Left lobe of liver (tissue), 2 donors: Measurements from ENCODE around the gene POLR3C. TPM values are rescaled to one million over a fixed set of nuclear protein-coding genes. Genes with fewer than 3 reads are reported as not detected.
"Not testable (repeated sequence)": the region's sequence is repeated elsewhere in the genome, so short reads cannot be mapped to it uniquely, and the experiment has no call there.

Source experiments
- ATAC-seq: fragments of 200-7000 bp; cut with Tn5 transposase; one replicate; pipeline ENCODE4 v1.9.1; 2020; ENCODE audit warnings: mild to moderate bottlenecking, moderate library complexity
- DNase-seq: peaks from one replicate; pipeline ENCODE4 v3.0.0-alpha.2; 2020; ENCODE audit warnings: low spot score
- total RNA-seq: library from RNA; stranded (reverse); gene quantifications from one replicate; pipeline ENCODE4 v1.2.1, GENCODE V29; 2021
- donor health status: DM: no; HTN: no; CAD: no; lungs with moderate emphysema.
- donor health status: DM: no; HTN: yes; CAD: no.

POLR3C gene, protein sequence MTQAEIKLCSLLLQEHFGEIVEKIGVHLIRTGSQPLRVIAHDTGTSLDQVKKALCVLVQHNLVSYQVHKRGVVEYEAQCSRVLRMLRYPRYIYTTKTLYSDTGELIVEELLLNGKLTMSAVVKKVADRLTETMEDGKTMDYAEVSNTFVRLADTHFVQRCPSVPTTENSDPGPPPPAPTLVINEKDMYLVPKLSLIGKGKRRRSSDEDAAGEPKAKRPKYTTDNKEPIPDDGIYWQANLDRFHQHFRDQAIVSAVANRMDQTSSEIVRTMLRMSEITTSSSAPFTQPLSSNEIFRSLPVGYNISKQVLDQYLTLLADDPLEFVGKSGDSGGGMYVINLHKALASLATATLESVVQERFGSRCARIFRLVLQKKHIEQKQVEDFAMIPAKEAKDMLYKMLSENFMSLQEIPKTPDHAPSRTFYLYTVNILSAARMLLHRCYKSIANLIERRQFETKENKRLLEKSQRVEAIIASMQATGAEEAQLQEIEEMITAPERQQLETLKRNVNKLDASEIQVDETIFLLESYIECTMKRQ
- total RNA-seq, result 7.4 TPM

DNA sequence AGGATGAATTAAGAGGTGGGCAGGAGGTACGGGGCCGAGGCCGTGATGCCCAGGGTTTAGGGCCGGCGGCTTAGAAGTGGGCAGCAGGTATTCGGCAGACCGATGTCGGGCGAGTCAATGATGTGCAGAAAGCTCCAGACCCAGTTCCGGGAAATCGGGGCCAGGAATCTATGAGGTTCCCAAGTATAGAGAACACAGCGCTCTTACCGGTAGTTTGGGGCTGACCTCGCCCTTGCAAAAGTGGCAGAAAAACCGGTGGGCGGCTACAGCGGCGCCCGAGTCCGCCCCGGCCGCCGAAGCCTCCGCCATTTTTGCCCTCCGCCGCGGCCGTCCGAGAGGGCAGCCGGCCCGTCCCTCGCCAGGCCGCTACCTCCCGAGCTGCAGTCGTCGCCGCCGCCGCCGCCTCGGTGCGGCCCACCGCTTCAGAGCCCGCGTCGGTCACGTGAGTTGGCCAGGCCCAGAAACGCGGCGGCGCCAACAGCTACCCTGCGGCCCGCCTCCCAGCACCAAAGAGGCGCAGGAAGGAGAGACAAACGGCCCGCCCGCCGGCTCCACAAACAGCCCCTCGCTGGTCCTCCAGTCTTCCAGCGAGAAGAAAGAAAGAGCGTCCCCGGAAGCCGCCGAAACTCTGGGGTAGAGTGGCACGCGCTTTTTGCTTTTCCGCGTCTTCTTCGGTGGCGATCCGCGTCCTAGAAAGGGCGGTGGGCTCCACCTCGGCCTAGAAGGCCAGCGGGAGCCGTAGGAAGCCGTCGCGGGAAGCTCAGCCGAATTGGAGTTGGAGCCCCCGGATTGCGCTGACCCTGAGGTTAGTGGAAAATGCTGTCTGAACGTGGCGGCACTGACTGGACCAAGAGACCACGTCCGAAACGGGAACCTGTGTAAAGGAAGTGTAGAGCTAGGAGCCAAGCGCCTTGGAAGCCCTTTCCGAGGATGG lies at the start of gene POLR3C, which contains the start of gene RNF115:
Gene POLR3C (plus strand): TSS at position 636 of the 934 bp plus-strand sequence. CDS start 1,577 bp downstream, outside the sequence.
Gene RNF115 (minus strand): TSS at position 531 of the 934 bp plus-strand sequence. CDS start 222 bp downstream, at position 309.
- peak; percentile 94 for DNase-seq
- ATAC-seq, result peak; percentile 94

DNA sequence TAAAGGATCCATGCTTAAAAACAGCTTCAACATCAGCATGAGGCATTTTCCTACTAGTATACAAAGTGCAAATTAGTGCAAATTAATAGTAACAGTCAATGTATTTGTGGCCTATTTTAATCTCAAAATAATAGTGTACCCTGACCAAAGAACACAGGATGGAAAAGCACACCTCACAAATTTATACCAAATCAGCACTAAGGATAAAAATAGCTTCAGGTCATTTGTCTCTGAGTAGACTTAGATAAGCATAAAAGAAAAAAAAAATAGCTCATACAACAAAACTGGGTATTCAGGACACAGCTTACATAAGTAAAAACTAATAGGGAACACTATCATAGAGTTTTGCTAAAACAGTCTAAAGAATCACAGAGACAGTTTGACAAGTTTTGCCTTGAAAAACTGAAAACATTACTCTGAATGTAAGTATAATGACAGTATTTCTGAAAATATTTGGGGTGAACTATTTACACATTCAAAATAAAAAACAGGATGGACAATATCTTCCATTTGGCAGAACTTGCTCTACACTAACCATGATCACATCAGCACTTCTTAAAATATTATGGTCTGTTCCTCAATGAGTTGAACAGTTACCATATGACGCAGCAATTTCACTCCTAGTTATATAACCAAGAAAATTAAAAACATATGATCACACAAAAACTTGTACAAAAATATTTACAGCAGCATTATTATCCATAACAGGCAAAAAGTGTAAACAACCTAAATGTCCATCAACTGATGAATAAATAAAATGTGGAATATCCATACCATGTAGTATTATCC lies 46.4 kb upstream of the POLR3C start:
- DNase-seq, result no peak
- ATAC-seq, result no peak

DNA sequence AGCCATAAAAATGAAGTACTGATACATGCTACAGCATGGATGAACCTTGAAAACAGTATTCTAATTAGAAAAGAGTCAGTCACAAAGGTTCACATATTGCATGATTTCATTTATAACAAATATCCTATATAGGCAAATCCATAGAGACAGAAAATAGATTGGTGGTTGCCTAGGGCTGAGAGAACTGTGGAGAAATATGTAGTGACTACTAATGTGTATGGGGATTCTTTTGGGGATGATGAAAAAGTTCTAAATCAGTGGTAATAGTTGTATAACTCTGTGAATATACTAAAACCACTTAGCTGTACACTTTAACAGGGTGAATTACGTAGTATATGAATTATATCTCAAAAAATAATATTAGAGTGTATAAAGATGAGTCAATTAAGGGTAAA lies 45.9 kb upstream of the POLR3C start:
- ATAC-seq (no peak), DNase-seq (no peak)

DNA sequence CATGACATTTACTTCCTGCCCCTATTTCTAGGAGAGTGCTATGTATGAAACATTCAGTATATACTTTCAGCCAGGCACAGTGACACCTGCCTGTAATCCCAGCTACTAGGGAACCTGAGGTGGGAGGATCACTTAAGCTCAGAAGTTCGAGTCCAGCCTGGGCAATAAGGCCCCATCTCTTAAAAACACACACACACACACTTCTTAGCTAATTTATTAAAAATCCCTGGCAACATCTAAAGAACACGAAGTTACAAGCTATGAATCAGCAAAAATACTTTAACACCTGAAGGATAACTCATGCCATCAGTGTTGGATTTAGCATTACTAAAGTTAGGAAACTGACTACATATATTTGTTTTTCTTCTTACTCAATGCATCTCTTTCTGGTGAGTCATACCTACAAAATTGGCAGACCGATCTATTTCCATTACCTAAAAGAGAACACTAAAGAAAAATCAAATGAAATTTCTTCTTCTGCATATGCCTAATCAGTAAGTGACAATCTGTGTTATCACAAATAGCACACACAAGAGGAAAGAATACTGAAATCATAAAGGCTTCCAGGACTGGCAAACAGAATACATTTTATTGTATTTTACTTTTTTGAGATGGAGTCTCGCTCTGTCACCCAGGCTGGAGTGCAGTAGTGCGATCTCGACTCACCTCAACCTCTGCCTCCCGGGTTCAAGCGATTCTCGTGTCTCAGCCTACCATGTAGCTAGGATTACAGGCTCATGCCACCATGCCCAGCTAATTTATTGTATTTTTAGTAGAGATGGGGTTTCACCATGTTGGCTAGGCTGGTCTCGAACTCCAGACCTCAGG lies 41.5 kb upstream of the POLR3C start:
- ATAC-seq (peak; percentile 78), DNase-seq (no peak)

DNA sequence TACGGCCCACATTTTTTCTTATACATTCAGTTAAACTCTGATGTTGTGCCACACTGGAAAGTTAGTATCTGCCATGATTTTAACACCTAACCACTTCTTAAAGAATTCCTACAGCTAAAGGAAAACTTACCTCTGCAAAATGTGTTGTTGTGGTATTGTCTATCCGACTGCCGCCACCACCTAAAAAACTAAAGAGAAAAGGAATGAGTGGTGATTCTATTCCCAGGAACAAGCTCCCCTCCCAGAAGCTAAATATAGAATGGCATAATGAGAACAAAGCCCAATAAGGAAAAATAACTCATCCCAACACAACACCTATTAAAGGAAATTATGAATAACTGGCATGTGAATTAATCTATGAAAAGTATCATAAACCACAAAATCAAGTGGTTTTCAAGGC lies 39.6 kb upstream of the POLR3C start:
- ATAC-seq (no peak), DNase-seq (no peak)

DNA sequence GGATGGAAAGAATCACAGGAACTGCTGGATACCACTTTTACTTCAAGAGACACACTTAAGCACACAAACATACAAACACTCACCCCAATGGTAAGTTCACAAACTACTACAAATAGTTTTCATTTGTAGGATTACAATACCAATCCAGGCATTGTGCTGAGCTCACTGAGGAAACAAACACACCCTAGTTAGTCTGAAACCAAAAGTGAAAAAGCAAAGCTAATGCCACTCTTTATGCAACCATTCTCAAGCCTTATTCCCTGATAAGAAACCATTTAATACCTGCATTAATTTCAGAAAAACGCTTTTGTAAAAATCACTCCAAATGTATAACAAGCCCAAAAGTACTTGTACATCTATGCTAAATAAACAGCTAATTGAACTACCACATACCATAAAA lies 38.5 kb upstream of the POLR3C start:
- DNase-seq (no peak), ATAC-seq (peak; percentile 31)

DNA sequence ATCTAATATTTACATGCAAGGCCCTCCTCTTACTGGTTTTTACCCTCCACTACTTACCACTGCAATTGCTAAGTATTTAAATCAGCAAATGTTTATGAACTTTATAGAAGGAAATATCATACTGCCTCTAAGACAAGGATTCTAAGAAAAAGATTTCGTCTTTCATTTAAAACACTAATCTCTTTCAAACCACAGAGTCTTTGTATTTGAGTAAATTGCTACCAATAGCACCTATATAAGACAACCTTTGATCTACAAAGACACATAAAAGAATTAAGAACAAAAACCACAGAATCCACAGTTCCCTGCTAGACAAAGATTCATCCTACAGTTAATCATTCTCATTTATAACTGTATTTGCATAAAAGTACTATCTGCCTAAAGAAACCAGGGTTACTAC lies 37.7 kb upstream of the POLR3C start:
- DNase-seq (no peak), ATAC-seq (no peak)

DNA sequence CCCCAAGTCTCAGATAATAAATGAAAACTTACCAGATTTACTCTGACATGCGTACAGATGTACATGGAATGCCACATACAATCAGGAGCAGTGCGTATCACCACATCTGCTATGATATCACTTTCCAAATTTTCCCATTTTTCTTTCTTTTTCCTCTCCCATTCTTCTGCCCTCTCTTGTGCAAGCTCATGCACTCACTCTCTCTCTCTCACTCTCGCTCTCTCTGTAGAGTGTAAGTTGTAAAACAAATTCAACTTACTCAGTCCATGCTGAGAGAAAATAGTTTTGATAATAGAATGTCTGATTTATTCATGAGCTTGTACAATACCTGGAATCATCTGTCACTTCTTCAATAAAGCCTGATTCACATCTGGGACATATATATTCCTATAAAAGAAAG lies 35.4 kb upstream of the POLR3C start:
- ATAC-seq (no peak), DNase-seq (no peak)

DNA sequence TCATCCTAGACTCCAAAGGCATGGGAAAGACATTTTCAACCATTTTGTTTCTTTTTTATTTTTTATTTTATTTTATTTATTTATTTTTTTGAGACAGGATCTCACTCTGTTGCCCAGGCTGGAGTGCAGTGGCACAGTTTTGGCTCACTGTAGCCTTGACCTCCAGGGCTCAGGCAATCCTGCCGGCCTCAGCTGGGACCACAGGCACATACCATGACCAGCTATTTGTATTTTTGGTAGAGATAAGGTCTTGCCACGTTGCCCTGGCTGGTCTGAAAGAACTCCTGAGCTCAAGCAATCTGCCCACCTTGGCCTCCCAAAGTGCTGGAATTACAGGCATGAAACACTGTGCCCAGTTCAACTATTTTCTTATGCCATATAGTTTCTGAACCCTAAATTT lies 32.1 kb upstream of the POLR3C start:
- not testable (repeated sequence) for ATAC-seq, DNase-seq

DNA sequence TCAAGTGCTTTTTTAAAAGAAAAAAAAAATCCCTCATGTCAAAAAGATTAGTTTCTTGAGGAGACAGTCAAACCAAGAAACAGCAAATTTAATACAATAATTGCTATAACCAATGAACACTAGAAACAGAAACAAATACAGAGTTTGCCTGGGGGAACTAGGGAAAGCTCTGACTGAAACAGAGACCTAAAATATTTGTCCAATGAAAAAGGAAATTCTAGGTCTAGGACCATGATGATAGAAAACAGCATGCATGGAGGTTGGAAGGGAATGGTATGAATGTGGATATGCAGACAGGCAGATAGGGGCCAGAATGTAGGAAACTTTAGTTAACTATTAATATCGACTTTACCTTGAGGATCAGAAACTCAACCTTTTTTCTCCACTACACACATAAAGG lies 31.5 kb upstream of the POLR3C start:
- ATAC-seq, result no peak
- no peak for DNase-seq

DNA sequence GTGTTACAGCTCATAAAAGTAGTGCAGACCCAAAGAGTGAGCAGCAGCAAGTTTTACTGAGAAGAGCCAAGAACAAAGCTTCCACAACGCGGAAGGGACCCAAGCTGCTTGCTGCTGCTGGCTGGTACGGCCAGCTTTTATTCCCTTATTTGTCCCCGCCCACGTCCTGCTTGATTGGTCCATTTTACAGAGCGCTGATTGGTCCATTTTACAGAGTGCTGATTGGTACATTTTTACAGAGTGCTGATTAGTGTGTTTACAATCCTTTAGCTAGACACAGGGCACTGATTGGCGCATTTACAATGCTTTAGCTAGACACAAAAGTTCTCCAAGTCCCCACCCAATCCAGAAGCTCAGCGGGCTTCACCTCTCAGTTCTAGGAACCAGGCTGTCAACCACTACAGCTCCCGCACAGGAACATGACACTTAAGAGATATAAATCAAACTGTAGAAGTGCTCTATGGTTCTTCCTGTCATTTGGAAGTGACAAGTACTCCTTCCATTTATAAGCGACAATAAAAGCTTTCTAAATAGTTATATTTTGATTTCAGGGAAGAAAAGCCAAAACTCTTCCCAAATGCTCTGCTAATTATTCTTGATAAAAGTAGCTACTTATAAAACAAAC lies 28.6 kb upstream of the POLR3C start:
- DNase-seq (no peak), ATAC-seq (no peak)

DNA sequence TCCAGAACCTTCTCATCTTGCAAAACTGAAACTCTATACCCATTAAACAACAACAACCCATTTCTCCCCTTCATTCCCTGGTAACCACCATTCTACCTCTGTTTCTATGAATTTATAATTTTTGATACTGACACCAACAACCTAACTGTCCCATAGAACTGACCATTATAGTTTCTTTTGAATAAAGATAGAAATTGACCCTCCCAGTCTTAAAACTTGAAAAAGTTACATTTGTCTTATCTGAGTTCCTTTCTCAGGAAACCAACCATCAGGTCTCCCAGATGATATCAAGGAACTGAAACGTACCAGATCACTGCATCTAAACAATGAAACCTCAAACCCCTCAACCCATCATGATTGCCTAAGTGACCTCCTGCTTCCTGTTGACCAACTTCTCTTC lies 27.2 kb upstream of the POLR3C start:
- no peak for DNase-seq

DNA sequence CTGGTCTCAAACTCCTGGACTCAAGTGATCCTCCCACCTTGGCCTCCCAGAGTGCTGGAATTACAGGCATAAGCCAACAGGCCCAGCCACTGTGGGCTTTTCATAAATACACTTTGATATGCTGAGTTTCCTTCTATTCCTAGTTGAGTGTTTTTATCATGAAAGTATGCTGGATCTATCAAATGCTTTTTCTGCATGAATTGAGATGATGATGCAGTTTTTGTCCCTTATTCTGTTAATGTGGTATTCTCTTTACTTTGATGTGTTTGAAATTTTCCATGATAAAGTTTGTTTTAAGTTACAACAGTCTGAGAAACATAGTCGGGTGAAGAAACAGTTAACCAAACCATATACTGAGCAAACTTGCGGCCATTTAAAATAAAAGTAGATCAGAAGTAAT lies 24.2 kb upstream of the POLR3C start:
- DNase-seq, result no peak
- no peak for ATAC-seq

More for the DNA sequence above, 27.2 kb upstream of the POLR3C start:
- ATAC-seq, result no peak

DNA sequence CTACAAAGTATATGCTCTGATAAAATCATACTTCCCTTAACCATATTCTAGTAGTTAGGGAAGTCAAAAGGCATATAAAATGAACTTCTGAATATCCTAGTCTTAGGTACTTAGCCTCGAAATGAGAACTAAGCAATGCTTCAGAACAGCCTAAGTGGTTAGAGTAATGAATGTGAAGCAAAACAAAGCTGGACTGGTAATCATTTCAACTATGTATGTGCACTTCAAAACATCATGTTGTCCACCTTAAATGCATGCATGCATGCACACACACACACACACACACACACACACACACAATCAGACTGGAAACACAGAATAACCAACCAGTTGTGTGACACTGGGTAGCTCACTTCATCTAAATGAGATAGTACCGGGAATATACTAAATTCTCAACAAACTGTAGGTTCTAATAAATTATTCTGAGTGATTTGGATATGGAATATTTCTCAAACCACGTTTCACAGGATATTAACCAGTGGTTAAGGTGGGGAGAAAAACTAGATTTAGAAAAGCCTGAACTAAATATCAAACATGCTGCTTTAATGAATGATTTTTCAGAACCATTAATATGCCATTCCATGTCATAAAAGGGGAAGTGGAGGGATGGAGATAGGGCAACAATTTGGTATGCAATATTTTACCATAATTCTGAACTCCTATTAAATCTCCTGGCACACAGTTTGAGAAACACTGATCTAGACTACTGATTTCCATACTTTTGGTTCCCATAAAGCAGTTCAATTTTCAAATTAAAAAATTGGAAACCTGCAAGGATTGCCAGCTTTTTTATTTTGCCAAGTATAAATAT lies 19.6 kb upstream of the POLR3C start:
- DNase-seq, result no peak
- no peak for ATAC-seq

DNA sequence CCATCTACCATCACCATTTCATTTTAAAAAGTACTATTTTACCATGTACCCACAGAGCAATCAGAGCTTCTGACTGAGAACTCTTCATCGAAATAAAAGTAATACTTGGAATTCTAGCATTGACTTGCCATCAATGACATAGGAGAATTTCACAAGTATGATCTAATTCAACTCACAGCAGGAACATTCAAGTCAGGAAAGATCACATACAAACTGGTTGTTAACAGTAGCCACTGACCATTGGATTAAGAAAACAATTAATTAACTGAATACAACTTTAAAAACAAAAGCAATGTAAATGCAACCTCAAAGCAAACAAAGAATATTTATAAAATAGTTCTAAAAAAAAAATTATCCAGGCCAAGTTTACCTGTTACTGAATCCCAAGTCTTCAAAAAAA lies 18.9 kb upstream of the POLR3C start:
- no peak for ATAC-seq
- no peak for DNase-seq

DNA sequence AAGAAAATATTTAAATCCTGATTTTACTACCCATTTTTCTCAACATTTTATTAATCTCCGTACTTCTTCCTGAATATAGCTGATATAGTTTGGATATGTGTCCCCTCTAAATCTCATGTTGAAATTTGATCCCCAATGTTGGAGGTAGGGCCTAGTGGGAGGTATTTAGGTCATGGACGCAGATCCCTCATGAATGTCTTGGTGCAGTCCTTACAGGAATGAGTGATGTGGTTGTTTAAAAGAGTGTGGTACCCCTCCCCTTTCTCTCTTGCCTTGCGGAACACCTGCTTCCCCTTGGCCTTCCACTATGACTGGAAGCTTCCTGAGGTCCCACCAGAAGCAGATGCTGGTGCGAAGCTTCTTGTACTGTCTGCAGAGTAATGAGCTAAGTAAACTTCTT lies 17.6 kb upstream of the POLR3C start:
- no peak for DNase-seq
- no peak for ATAC-seq

DNA sequence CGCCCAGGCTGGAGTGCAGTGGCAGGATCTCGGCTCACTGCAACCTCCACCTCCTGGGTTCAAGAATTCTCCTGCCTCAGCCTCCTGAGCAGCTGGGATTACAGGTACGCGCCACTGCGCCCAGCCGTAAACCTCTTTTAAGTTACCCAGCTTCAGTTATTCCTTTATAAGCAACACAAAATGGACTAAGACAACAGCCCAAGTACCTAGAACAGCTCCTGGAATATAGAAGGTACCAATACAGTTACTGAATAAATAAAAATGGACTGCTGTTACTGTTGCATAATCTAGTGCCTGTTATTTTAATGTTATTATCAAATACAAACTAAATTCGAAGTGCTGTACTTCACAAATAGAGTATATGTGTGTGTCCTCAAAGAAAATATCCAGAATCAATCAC lies 17.2 kb upstream of the POLR3C start:
- DNase-seq (no peak), ATAC-seq (no peak)
